Fibroblast of the conjunctiva (primary cell): ENCODE results near the gene GAL3ST3.

Experiments used
- DNase-seq: peaks from one replicate; pipeline ENCODE4 v3.0.0-alpha.2; 2010; ENCODE audit warnings: low read depth

GAL3ST3 gene

GRCh38 chr11:66069715-66070603, 21.0 kb upstream of the GAL3ST3 start, which contains the start of gene PACS1:
Gene PACS1, plus strand, starts transcription at chr11:66070272. Its CDS starts 215 bp downstream, at chr11:66070487.
- peak; percentile 72 for DNase-seq

GRCh38 chr11:66068923-66069714, 20.2 kb upstream of the GAL3ST3 start:
- peak; percentile 32 for DNase-seq

- DNase-seq, result peak; percentile 40
These were observed 19.3 kb upstream of the GAL3ST3 start for GRCh38 chr11:66068154-66068821.

GRCh38 chr11:66067640-66068039, 18.7 kb upstream of the GAL3ST3 start:
- DNase-seq, result no peak

GRCh38 chr11:66066751-66067150, 17.8 kb upstream of the GAL3ST3 start:
- DNase-seq, result no peak

- DNase-seq, result no peak
These were observed 15.6 kb upstream of the GAL3ST3 start for GRCh38 chr11:66064571-66064970.

GRCh38 chr11:66063900-66064299, 14.9 kb upstream of the GAL3ST3 start:
- DNase-seq, result no peak

GRCh38 chr11:66062408-66062807, 13.4 kb upstream of the GAL3ST3 start:
- no peak for DNase-seq

GRCh38 chr11:66061268-66061667, 12.3 kb upstream of the GAL3ST3 start:
- DNase-seq, result no peak

GRCh38 chr11:66059966-66060680, 11.2 kb upstream of the GAL3ST3 start:
- DNase-seq, result no peak

- DNase-seq, result no peak
These were observed 7.5 kb upstream of the GAL3ST3 start for GRCh38 chr11:66056501-66056900.

GRCh38 chr11:66055021-66055420, 6.1 kb upstream of the GAL3ST3 start:
- no peak for DNase-seq

- no peak for DNase-seq
These were observed 3.7 kb upstream of the GAL3ST3 start for GRCh38 chr11:66052664-66052982.

- DNase-seq, result peak; percentile 96
These were observed 3.1 kb upstream of the GAL3ST3 start, which contains the start of gene SF3B2 for GRCh38 chr11:66051766-66052663. Gene SF3B2, plus strand, starts transcription at chr11:66052364. Its CDS starts 21 bp downstream, at chr11:66052385.

- no peak for DNase-seq
These were observed 2.4 kb upstream of the GAL3ST3 start for GRCh38 chr11:66051371-66051765.

GRCh38 chr11:66050581-66051231, 1.7 kb upstream of the GAL3ST3 start:
- DNase-seq, result no peak

- DNase-seq, result no peak
These were observed 1.2 kb downstream of the GAL3ST3 start for GRCh38 chr11:66047541-66048365.

- no peak for DNase-seq
These were observed 2.1 kb downstream of the GAL3ST3 start for GRCh38 chr11:66046901-66047300.

GRCh38 chr11:66045177-66045639, 3.8 kb downstream of the GAL3ST3 start:
- DNase-seq, result peak; percentile 67
